ENCODE data around the gene PAK5.

- no peak for TF ChIP-seq CTCF (conservative IDR thresholded peaks at IDR 0.05; ENCODE audit: low read depth in 2 of 2)
- TF ChIP-seq EZH2phosphoT487 (IDR thresholded peaks at IDR 0.05; ENCODE audit: unreplicated experiment) = no peak
- TF ChIP-seq CREB1 (CRISPR knock-in tag; IDR thresholded peaks at IDR 0.05; ENCODE audit: low read depth) = no peak
- no peak for TF ChIP-seq EZH2 (IDR thresholded peaks at IDR 0.05; ENCODE audit: low read depth, unreplicated experiment)
- TF ChIP-seq REST (IDR thresholded peaks at IDR 0.05; ENCODE audit: unreplicated experiment) = no peak
- TF ChIP-seq JUNB (IDR thresholded peaks at IDR 0.05; ENCODE audit: unreplicated experiment) = no peak
Measured at GRCh38 chr20:9629831-9630230, 209.0 kb downstream of the PAK5 start.
